HepG2 (cell line): Measurements from ENCODE around the gene ESYT2. TPM values are rescaled to one million over a fixed set of nuclear protein-coding genes. Genes with fewer than 3 reads are reported as not detected.

Experiments
- AKAP8 ChIP-seq: sonication (generic); formaldehyde crosslinking; IDR thresholded peaks from 2 replicates; pipeline ENCODE4 v1.5.1; 2020; ENCODE audit warnings: mild to moderate bottlenecking, missing genetic modification reagents
- DNMT3B ChIP-seq: conservative IDR thresholded peaks from 2 replicates; pipeline ENCODE4 v1.6.1; 2016; ENCODE audit warnings: missing biosample characterization, control low read depth
- GFI1 ChIP-seq: sonication (generic); formaldehyde crosslinking; IDR thresholded peaks from 2 replicates; pipeline ENCODE4 v1.5.0; 2020; ENCODE audit warnings: missing genetic modification reagents, mild to moderate bottlenecking, borderline replicate concordance
- GTF3A ChIP-seq: sonication (generic); formaldehyde crosslinking; conservative IDR thresholded peaks from 2 replicates; pipeline ENCODE4 v1.4.0; 2020; ENCODE audit warnings: mild to moderate bottlenecking, missing genetic modification reagents
- HMGA1 ChIP-seq: sonication (generic); formaldehyde crosslinking; conservative IDR thresholded peaks from 2 replicates; pipeline ENCODE4 v1.4.0; 2020; ENCODE audit warnings: missing genetic modification reagents
- JUND ChIP-seq: sonication (generic); formaldehyde crosslinking; IDR thresholded peaks from 2 replicates; pipeline ENCODE4 v1.8.0; 2022; ENCODE audit warnings: mild to moderate bottlenecking, missing genetic modification reagents
- NCOR1 ChIP-seq: fragments of 200-600 bp; sonication (generic); IDR thresholded peaks from 2 replicates; pipeline ENCODE4 v1.7.0; 2017; ENCODE audit warnings: antibody characterized with exemption, low read length, borderline replicate concordance
- NFKBIZ ChIP-seq: IDR thresholded peaks from 2 replicates; pipeline ENCODE4 v1.6.1; 2018; ENCODE audit warnings: missing genetic modification reagents, missing compliant biosample characterization
- PAWR ChIP-seq: sonication (generic); formaldehyde crosslinking; IDR thresholded peaks from 2 replicates; pipeline ENCODE4 v1.4.0; 2020; ENCODE audit warnings: missing genetic modification reagents, mild to moderate bottlenecking, borderline replicate concordance
- RFX1 ChIP-seq: fragments of 450-650 bp; IDR thresholded peaks from 2 replicates; pipeline ENCODE4 v1.6.1; 2017
- SALL2 ChIP-seq: sonication (generic); formaldehyde crosslinking; IDR thresholded peaks from 2 replicates; pipeline ENCODE4 v1.8.1; 2023; ENCODE audit warnings: mild to moderate bottlenecking, missing genetic modification reagents, inconsistent platforms
- SETDB1 ChIP-seq: sonication (generic); formaldehyde crosslinking; IDR thresholded peaks from 2 replicates; pipeline ENCODE4 v1.5.1; 2020; ENCODE audit warnings: missing genetic modification reagents, mild to moderate bottlenecking, borderline replicate concordance
- SMARCE1 ChIP-seq: fragments of 450-650 bp; IDR thresholded peaks from 2 replicates; pipeline ENCODE4 v1.6.1; 2017; ENCODE audit warnings: borderline replicate concordance
- TEAD3 ChIP-seq: optimal IDR thresholded peaks from 2 replicates; pipeline ENCODE3; 2016; ENCODE audit warnings: borderline replicate concordance
- YEATS2 ChIP-seq: sonication (generic); formaldehyde crosslinking; IDR thresholded peaks from 2 replicates; pipeline ENCODE4 v1.4.0; 2020; ENCODE audit warnings: missing genetic modification reagents, borderline replicate concordance
- ZNF335 ChIP-seq: sonication (generic); formaldehyde crosslinking; IDR thresholded peaks from 2 replicates; pipeline ENCODE4 v1.4.0; 2020; ENCODE audit warnings: missing genetic modification reagents
- ZNF451 ChIP-seq: sonication (generic); formaldehyde crosslinking; IDR thresholded peaks from 2 replicates; pipeline ENCODE4 v1.5.0; 2020; ENCODE audit warnings: mild to moderate bottlenecking, missing genetic modification reagents
- ZNF503 ChIP-seq: sonication (generic); formaldehyde crosslinking; IDR thresholded peaks from 2 replicates; pipeline ENCODE4 v1.4.0; 2020; ENCODE audit warnings: missing genetic modification reagents
- ZNF557 ChIP-seq: sonication (generic); formaldehyde crosslinking; IDR thresholded peaks from 2 replicates; pipeline ENCODE4 v1.4.0; 2020; ENCODE audit warnings: missing genetic modification reagents
- ZNF607 ChIP-seq: sonication (generic); formaldehyde crosslinking; IDR thresholded peaks from 2 replicates; pipeline ENCODE4 v1.5.1; 2020; ENCODE audit warnings: missing genetic modification reagents, mild to moderate bottlenecking, borderline replicate concordance
- ZNF670 ChIP-seq: sonication (generic); formaldehyde crosslinking; IDR thresholded peaks from 2 replicates; pipeline ENCODE4 v1.8.0; 2022; ENCODE audit warnings: mild to moderate bottlenecking, missing genetic modification reagents, borderline replicate concordance
- ZNF790 ChIP-seq: sonication (generic); formaldehyde crosslinking; IDR thresholded peaks from 2 replicates; pipeline ENCODE4 v1.8.0; 2022; ENCODE audit warnings: missing genetic modification reagents, mild to moderate bottlenecking, borderline replicate concordance
- ZNF850 ChIP-seq: sonication (generic); formaldehyde crosslinking; conservative IDR thresholded peaks from 2 replicates; pipeline ENCODE4 v1.9.0; 2021; ENCODE audit warnings: mild to moderate bottlenecking, missing genetic modification reagents
- polyA plus RNA-seq, 8 experiments: library from polyadenylated mRNA; depleted of rRNA in 3 of 8; stranded (reverse) in 7 of 8; unstranded in 1 of 8; fragments of >200 nt; fragmentation: Illumina TruSeq in 4 of 8; extraction: Trizol in 4 of 8; gene quantifications; 2 replicates each; pipeline versions ENCODE4 v1.2.1 to v1.2.3, GENCODE V29; 2011 to 2016; ENCODE audit warnings: low read depth in 4 of 8, missing spikeins in 1 of 8, mixed read lengths in 1 of 8; ENCODE audit not compliant: insufficient read depth in 1 of 8
- total RNA-seq, 5 experiments: library from RNA; depleted of rRNA; stranded (reverse); fragments of >200 nt; fragmentation: Illumina TruSeq; extraction: Trizol; gene quantifications; 2 replicates each; pipeline ENCODE4 v1.2.3, GENCODE V29; 2016; ENCODE audit warnings: low read depth in 1 of 5
- TF ChIP-seq, protein P1 (sequence below): sonication (generic); formaldehyde crosslinking; IDR thresholded peaks from 2 replicates; pipeline ENCODE4 v1.8.0; 2022; ENCODE audit warnings: missing genetic modification reagents, mild to moderate bottlenecking, inconsistent platforms, borderline replicate concordance
- TF ChIP-seq, protein P2 (sequence below): sonication (generic); formaldehyde crosslinking; IDR thresholded peaks from 2 replicates; pipeline ENCODE4 v1.4.0; 2020; ENCODE audit warnings: missing genetic modification reagents
- TF ChIP-seq, protein P3 (sequence below): sonication (generic); formaldehyde crosslinking; IDR thresholded peaks from 2 replicates; pipeline ENCODE4 v1.8.0; 2022; ENCODE audit warnings: mild to moderate bottlenecking, missing genetic modification reagents, moderate library complexity

The ESYT2 gene
- total and polyA plus RNA-seq, 2 of the 13 experiments (the other 11 are each of a cell fraction or from before 2014, with no cell fraction given): 28.5 to 37.3 TPM

GRCh38 chr7:158849768-158850544 lies 20.6 kb upstream of the ESYT2 start (continued):
- TF ChIP-seq DNMT3B (no peak), JUND (CRISPR knock-in tag) (no peak), TEAD3 (CRISPR knock-in tag) (peak; percentile 35), ZNF850 (CRISPR knock-in tag) (0 out of 2 replicates have a peak, but pooled peaks have one; percentile 60), SETDB1 (CRISPR knock-in tag) (no peak), PAWR (no peak), YEATS2 (0 out of 2 replicates have a peak, but pooled peaks have one; percentile 39), ZNF670 (no peak), SMARCE1 (no peak), NFKBIZ (no peak), ZNF451 (CRISPR knock-in tag) (no peak), ZNF607 (CRISPR knock-in tag) (no peak), NCOR1 (0 out of 2 replicates have a peak, but pooled peaks have one; percentile 13), ZNF790 (CRISPR knock-in tag) (no peak), AKAP8 (CRISPR knock-in tag) (no peak), HMGA1 (CRISPR knock-in tag) (no peak), ZNF503 (CRISPR knock-in tag) (no peak), ZNF335 (no peak), ZNF557 (CRISPR knock-in tag) (no peak), SALL2 (CRISPR knock-in tag) (no peak), RFX1 (no peak), GTF3A (CRISPR knock-in tag) (no peak), GFI1 (no peak)
- TF ChIP-seq, protein P1, sequence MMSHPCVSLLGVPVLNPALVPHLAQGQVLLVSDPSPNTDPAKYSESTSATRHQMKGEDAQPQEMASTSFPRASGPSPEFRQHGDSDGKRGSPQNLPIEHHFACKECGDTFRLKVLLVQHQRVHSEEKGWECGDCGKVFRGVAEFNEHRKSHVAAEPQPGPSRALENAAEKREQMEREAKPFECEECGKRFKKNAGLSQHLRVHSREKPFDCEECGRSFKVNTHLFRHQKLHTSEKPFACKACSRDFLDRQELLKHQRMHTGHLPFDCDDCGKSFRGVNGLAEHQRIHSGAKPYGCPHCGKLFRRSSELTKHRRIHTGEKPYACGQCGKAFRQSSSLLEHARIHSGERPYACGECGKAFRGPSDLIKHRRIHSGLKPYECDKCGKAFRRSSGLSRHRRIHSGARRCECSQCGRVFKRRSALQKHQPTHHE (CRISPR knock-in tag): no peak
- TF ChIP-seq, protein P2, sequence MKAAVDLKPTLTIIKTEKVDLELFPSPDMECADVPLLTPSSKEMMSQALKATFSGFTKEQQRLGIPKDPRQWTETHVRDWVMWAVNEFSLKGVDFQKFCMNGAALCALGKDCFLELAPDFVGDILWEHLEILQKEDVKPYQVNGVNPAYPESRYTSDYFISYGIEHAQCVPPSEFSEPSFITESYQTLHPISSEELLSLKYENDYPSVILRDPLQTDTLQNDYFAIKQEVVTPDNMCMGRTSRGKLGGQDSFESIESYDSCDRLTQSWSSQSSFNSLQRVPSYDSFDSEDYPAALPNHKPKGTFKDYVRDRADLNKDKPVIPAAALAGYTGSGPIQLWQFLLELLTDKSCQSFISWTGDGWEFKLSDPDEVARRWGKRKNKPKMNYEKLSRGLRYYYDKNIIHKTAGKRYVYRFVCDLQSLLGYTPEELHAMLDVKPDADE (CRISPR knock-in tag): no peak
- TF ChIP-seq, protein P3, sequence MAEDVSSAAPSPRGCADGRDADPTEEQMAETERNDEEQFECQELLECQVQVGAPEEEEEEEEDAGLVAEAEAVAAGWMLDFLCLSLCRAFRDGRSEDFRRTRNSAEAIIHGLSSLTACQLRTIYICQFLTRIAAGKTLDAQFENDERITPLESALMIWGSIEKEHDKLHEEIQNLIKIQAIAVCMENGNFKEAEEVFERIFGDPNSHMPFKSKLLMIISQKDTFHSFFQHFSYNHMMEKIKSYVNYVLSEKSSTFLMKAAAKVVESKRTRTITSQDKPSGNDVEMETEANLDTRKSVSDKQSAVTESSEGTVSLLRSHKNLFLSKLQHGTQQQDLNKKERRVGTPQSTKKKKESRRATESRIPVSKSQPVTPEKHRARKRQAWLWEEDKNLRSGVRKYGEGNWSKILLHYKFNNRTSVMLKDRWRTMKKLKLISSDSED: no peak
